ENCODE measurements around the gene HOXA6. TPM values are rescaled to one million over a fixed set of nuclear protein-coding genes. Genes with fewer than 3 reads are reported as not detected.
A peak's percentile ranks its signal among the peaks of the same experiment; 100 is the strongest.

The HOXA6 gene
- total RNA-seq, 4 donors from 2014 or later, result 0.66 to 0.92 TPM; not detected in 2

DNA sequence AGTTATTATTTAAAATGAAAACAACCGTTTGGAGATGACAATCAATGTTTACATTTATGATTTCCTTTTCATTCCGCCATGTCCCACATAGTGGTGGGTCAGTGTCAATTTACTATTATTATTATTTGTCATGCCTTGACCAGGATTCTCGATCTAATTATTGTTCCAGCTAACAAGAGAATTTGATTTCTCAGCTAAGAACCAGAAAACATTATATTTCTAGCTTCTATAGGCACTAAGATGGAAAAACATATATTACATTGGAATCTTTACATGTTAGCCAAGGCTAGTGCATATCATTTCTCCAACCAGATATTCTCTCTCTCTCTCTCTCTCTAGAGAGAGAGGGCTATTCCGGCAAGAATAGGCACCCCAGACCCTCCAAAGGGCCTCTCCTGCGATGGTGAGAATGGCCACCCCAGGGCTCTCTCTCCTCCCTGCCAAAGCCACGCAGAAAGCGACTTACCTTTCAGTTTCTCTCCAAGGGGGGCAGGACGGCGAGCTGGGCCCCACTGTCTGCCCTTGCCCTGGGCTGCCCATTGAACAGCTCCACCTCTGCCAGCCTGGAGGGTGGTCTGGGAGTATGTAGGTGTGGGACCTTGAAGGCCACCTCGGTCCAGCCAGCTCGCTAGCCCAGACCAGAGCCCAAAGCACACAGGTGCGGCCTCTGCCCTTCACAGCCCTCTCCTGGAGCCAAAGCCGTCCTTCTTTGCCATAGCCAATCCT lies 2.4 kb upstream of the HOXA6 start:
- H3K4me3 ChIP-seq, result peak overlapping the region; percentile 41 to 58 (median 44)
- no peak for DNase-seq (ENCODE audit: extremely low spot score)
- intact Hi-C loops (cut with DNase I), result loop anchor here (10.0 kb wide), 3 partner anchors 125 to 1255 kb away; partner anchors contain the start of genes CBX3 and HNRNPA2B1

DNA sequence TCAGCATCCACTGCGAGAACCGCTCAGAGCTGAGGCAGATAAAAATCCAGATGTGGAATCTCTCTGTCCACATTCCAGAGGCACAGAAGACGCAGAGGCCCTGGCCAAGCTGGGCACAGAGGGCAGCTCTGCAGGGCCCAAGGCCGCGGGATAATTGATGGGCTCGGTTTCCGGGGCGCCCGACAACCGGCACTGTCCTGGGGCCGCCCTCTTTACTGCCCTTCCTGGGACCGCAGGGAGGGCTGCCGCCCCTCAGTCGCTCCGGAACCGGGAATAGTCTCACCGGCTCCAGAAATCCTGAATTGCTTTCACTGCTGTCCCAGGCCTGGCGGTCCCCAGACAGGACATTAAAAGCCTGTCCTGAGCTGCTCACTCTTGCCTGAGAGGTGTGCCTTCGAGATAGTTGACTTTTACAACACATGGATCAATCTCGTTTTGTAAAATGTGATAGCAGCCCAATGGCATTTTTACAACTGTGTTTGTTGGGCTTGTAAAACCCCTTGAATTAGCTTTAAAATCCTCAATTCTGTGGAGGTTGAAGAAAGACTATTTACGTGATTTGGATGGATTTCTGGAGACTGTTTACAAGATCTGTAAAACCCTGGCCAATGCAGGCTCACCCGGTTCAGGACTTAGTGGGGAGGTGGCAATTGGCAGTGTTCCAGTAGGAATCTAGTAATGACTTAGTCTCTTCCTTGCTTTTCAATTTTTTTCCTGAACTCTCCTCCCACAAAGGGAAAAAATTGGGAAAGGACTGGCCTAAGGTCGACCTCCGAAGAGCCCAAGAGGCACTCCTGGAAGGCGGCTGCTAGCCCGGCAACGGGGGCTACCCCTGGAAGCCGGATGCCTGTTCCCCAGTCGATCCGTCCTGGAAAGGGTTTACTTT lies 1.4 kb upstream of the HOXA6 start:
- 68% methylated on average over 23 of the region's 30 CpGs for WGBS
- Histone ChIP-seq H3K9me3 (no peaks in the 10 kb centered on the region), H3K4me3 (no peak overlapping the region), H3K27me3 (peaks cover 24 to 89% (median 39%) of the 10 kb centered on the region in 4 donors), H3K36me3 (no peaks in the 10 kb centered on the region), H3K27ac (replicated peaks in 1 of 4) (peak overlapping the region in 2 of 4 donors; percentile 7 to 26), H3K4me1 (peaks cover 35 to 52% (median 49%) of the 10 kb centered on the region in 4 donors)
- DNase-seq (ENCODE audit: extremely low spot score), result no peak
- intact Hi-C loops (cut with DNase I), result loop anchor here (10.0 kb wide), 2 partner anchors 124 to 944 kb away; partner anchors contain the start of genes CBX3 and HNRNPA2B1
- TF ChIP-seq POLR2A (IDR thresholded peaks at IDR 0.05; ENCODE audit: low read depth) (no peak), POLR2AphosphoS5 (IDR thresholded peaks at IDR 0.05) (no peak), EP300 (IDR thresholded peaks at IDR 0.05) (no peak)
- TF ChIP-seq, protein P1, sequence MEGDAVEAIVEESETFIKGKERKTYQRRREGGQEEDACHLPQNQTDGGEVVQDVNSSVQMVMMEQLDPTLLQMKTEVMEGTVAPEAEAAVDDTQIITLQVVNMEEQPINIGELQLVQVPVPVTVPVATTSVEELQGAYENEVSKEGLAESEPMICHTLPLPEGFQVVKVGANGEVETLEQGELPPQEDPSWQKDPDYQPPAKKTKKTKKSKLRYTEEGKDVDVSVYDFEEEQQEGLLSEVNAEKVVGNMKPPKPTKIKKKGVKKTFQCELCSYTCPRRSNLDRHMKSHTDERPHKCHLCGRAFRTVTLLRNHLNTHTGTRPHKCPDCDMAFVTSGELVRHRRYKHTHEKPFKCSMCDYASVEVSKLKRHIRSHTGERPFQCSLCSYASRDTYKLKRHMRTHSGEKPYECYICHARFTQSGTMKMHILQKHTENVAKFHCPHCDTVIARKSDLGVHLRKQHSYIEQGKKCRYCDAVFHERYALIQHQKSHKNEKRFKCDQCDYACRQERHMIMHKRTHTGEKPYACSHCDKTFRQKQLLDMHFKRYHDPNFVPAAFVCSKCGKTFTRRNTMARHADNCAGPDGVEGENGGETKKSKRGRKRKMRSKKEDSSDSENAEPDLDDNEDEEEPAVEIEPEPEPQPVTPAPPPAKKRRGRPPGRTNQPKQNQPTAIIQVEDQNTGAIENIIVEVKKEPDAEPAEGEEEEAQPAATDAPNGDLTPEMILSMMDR (IDR thresholded peaks at IDR 0.05), result no peak

More for the DNA sequence above, 2.4 kb upstream of the HOXA6 start:
- TF ChIP-seq, protein P1 (IDR thresholded peaks at IDR 0.05), result no peak
- TF ChIP-seq POLR2A (IDR thresholded peaks at IDR 0.05; ENCODE audit: low read depth) (no peak), EP300 (IDR thresholded peaks at IDR 0.05) (no peak)
- peaks cover 38 to 51% (median 47%) of the 10 kb centered on the region in 4 donors for H3K4me1 ChIP-seq
- 78% methylated on average over 9 of the region's 13 CpGs for WGBS
- no peaks in the 10 kb centered on the region for H3K9me3 ChIP-seq
- H3K27me3 ChIP-seq, result peaks cover 27 to 89% (median 47%) of the 10 kb centered on the region in 4 donors
- H3K27ac ChIP-seq (replicated peaks in 1 of 4), result no peak overlapping the region
- no peaks in the 10 kb centered on the region for H3K36me3 ChIP-seq

DNA sequence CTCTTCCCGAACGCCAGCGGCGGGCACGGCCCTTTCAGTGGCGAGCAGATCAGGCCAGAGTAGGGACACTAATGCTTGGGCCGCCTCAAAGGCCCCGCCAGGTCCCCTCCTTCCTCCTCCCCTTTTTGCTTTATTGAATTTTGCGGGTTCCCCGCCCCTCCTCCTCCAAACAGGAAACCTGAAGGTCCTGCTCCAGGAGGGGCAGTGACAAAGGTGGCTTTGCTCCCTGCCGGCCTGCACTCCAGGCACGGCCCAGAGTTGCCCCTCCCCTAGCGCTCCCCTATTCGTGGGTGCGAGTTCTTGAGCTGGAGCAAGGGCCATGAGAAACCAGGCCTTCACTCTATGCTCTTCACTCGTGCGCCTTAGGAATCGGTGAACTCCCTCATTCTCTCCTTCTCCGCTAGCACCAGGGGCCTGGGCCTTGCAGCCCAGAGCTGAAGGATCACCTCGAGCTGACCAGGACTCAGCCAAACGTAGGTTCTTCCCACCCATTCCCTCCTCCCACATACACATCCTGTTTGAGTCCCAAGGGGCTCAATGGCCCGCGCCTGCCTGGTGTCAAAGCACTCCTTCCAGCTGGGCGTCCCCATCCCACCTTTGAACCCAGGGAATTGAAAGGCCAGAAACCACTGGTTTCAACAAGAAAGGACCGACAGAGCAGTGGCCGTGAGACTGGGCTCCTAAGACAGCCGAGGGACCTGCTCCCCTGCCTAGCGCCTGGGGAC lies 619 bp upstream of the HOXA6 start:
- Histone ChIP-seq H3K4me1 (peaks cover 37 to 59% (median 52%) of the 10 kb centered on the region in 4 donors), H3K4me3 (peak overlapping the region; percentile 37 to 53 (median 42)), H3K27me3 (peaks cover 17 to 82% (median 31%) of the 10 kb centered on the region in 4 donors), H3K27ac (replicated peaks in 1 of 4) (peak overlapping the region in 2 of 4 donors; percentile 30 to 43), H3K36me3 (no peaks in the 10 kb centered on the region), H3K9me3 (no peaks in the 10 kb centered on the region)
- DNase-seq (ENCODE audit: extremely low spot score), result no peak
- WGBS, result 72% methylated on average over 22 of the region's 28 CpGs
- TF ChIP-seq, protein P1 (IDR thresholded peaks at IDR 0.05), result no peak
- no peak for TF ChIP-seq EP300 (IDR thresholded peaks at IDR 0.05)
- no peak for TF ChIP-seq POLR2AphosphoS5 (IDR thresholded peaks at IDR 0.05)
- TF ChIP-seq POLR2A (IDR thresholded peaks at IDR 0.05; ENCODE audit: low read depth), result no peak
- intact Hi-C loops (cut with DNase I), result loop anchor here (10.0 kb wide), 2 partner anchors 123 to 943 kb away; partner anchors contain the start of genes CBX3 and HNRNPA2B1

DNA sequence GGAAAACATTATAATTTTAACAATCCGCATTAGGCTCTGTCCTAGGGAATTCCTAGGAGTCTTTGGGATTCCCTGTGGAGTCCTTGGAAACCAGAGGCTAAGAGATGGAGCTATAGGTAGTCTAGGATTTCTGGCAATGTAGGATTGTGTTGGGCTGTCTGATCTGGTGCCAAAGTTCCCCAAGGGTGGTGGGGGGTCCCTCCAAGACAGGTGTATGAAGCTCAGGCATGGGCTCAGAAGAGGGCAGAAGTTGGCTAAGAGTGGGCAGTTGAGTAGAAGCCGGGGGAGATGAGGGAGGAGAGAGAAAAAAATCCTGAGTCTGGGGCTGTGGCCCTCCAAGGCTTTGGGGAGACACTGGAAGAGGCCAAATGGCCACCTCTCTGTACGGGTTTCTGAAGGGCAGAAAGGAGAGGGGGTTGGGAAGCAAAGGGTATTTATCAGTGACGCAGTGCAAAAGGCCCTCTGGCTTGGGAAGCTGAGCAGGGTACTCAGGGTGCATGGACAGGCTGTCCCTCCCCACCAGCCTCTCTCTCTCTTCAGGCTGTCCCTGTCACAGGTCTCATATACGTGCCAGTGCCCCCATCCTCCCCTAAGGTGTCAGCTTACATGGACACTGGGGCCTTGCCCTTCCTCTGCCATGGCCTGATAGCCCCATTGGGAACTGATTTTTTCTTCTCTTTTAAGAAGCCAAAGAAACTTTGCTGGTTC lies 929 bp downstream of the HOXA6 start:
- Histone ChIP-seq H3K27me3 (peaks cover 6 to 66% (median 17%) of the 10 kb centered on the region in 4 donors), H3K27ac (replicated peaks in 1 of 4) (no peak overlapping the region), H3K4me1 (peaks cover 35 to 45% (median 39%) of the 10 kb centered on the region in 4 donors), H3K36me3 (no peaks in the 10 kb centered on the region), H3K4me3 (no peak overlapping the region), H3K9me3 (no peaks in the 10 kb centered on the region)
- TF ChIP-seq, protein P1 (IDR thresholded peaks at IDR 0.05), result no peak
- TF ChIP-seq EP300 (IDR thresholded peaks at IDR 0.05) (no peak), POLR2A (IDR thresholded peaks at IDR 0.05; ENCODE audit: low read depth) (no peak), POLR2AphosphoS5 (IDR thresholded peaks at IDR 0.05) (no peak)
- DNase-seq (ENCODE audit: extremely low spot score), result no peak
- 81% methylated on average over 5 of the region's 5 CpGs for WGBS
- intact Hi-C loops (cut with DNase I), result loop anchor here (10.0 kb wide), 2 partner anchors 122 to 942 kb away; partner anchors contain the start of genes CBX3 and HNRNPA2B1

All from esophagus muscularis mucosa (tissue), 4 donors.